GM19239 (cell line): ENCODE measurements around the gene DNAJB6.
"Not testable (repeated sequence)": the region's sequence is repeated elsewhere in the genome, so short reads cannot be mapped to it uniquely, and the experiment has no call there.

ENCODE experiments used
- DNase-seq: peaks from one replicate; pipeline ENCODE4 v3.0.0; 2011; ENCODE audit warnings: low spot score; ENCODE audit not compliant: insufficient read length
- FAIRE-seq: peaks from 2 replicates; lab custom pipeline; 2011; peaks lifted over from hg19 to GRCh38; lab: Jason Lieb, UNC

DNAJB6 gene

GRCh38 chr7:157437519-157438061, 100.8 kb downstream of the DNAJB6 start:
- no peak for DNase-seq
- FAIRE-seq, result no peak

DNA sequence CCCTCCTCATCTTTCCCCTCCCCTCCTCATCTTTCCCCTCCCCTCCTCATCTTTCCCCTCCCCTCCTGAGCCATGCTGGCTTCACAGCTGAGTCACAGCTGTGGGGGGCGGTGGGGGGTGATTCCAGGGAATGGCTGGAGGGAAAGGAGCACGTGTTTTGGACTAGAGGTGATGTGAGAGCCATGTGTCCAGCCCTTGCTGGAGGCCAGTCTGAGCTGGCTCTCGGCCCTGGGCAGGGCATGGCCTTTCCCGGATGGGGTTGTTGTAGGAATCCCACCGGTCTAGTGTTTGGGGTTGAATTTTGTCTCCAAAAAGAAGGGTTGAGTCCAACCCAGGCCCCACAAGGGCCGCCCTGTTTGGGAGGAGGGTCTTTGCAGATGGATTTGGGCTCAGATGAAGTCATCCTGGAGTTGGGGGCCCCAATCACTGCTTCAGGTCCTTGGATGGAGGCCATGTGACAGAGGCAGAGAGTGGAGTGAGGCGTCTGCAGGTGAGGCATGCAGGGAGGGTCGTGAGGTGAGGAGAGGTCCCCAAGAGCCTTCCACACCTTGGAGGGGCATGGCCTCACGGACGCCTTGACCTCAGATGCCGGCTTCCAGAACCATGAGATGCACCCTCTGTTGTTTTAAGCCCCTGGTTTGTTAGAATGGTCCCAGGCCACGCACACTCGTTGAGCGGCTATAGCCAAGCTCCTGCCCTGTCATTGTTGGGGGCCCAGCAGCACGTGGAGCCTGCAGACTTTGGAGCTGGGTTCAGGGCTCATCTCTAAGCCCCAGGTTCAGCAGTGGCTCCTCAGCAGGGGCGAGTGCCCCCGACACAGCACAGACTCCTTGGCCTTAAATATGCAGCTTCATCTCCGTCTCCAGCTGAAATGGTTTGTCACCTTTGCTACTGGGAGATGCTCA, 101.6 kb downstream of the DNAJB6 start:
- DNase-seq (no peak), FAIRE-seq (no peak)

- DNase-seq, result no peak
- FAIRE-seq, result no peak
These were observed 102.3 kb downstream of the DNAJB6 start for GRCh38 chr7:157439149-157439548.

DNA sequence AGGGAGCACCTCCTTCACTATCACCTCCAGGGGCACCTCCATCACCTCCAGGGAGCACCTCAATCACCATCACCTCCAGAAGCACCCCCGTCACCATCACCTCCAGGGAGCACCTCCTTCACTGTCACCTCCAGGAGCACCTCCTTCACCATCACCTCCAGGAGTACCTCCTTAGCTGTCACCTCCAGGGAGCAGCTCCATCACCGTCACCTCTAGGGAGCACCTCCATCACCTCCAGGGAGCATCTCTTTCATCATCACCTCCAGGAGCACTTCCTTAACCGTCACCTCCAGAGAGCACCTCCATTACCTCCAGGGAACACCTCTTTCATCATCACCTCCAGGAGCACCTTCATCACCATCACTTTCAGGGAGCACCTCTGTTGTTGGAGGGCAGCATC, 103.0 kb downstream of the DNAJB6 start:
- no peak for FAIRE-seq
- DNase-seq, result no peak

- DNase-seq (no peak), FAIRE-seq (no peak)
These were observed 103.7 kb downstream of the DNAJB6 start for GRCh38 chr7:157440346-157441022.

DNA sequence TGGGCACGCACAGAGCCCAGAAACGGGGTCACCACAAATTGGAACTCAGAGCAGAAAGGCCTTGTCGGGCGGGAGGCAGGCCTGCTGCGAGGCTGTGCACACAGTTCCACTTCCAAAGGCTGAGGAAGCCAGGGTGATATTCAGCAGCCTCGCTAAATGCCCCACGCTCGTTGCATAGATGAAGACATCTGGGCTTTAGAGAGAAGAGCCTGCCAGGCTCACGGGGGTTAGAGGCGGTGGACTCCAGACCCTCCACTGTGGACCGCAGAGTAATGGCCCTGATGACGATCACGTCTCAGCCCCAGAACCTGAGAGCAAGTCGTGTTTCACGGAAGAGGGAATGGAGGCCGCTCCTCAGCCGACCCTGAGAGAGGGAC, 104.2 kb downstream of the DNAJB6 start:
- DNase-seq (no peak), FAIRE-seq (no peak)

DNA sequence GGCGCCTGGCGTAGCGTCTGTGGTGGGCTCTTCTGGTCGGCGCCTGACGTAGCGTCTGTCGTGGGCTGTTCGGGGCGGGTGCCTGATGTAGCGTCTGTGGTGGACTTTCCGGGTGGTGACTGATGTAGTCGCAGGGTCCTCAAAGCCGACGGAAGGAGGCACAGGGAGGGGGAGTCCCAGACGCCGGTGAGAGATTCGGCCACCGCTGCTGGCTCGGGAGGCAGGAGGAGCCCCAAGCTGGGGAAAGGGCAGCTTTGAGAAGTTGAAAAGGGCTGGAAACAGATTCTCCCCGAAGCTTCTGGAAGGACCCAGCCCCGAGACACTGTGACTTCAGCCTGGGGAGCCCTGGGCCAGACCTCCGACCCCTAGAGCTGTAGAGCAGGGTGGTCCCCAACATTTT, 105.7 kb downstream of the DNAJB6 start:
- DNase-seq (no peak), FAIRE-seq (no peak)

DNA sequence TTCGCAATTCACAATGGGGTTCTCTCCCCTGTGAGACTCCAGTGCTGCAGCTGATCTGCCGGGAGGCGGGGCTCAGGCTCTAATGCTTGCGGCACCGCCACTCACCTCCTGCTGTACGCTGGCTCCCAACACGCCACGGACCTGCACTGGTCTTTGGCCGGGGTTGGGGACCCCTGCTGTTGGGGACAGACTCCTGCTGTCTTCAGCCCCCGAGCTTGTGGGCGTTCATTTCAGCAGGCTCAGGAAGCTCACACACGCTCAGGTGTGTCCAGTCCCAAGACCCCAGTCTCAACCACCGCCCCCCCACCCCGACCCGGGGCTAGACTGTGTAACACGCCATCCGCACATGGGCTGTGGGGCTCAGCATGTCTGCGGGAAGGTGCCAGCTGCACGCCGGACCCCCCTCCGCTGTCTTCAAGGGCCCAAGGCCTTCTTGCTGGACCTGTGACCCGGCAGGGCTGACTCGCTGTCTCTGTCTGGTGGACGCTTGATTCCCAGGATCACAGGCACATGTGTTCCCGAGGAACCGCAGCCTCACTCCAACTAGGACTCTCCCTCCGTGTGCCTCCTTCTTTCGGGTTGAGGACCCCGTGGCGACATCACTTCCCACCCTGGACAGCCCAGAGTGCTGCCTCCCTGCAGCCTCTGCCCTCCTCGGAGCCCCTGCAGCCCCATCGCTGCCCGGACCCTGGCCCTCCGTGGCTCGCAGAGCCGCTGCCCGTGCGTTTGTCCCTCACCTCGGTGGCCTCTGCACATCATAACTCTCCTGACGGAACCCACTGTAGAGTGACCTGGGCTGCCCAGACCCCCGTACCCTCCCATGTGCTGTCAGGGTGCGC, 106.4 kb downstream of the DNAJB6 start:
- no peak for DNase-seq
- FAIRE-seq, result no peak

DNA sequence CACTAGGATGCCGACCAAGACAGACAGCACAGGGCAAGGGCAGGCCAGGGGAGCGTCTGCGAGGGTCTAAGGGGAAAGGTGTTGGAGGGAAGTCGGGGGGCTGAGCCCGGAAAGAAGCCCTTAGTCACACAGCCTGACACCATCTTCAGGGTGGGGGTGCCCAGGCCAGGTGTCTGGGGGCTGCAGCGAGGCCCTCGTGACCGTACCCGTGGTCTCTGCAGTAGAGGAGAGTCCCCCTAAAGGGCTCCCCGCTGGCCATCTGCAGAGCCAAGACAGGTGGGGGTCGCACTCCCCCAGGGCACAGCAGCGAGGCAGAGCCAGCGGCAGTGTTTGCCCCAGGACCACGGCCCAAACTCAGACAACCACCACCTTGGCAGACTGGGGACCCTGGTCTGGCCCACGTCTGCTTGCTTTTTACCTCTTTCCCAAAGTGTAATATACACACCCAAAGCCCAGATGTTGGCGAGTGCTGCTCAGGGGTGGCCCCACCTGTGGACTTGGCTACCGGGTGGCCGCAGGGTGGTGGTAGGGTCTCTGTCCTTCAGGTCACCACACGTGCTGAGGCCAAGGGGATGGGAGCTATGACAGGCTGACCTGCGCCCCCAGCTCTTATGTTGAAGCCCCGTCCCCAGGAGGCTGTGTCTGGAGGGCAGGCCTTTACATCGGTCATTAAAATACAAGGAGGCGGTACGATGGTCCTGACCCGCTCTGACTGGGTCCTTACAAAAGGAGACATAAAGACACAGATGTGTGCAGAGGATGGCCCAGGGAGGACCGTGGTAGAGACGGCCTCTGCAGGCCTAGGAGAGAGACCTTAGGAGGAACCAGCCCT, 107.4 kb downstream of the DNAJB6 start:
- FAIRE-seq, result no peak
- no peak for DNase-seq

DNA sequence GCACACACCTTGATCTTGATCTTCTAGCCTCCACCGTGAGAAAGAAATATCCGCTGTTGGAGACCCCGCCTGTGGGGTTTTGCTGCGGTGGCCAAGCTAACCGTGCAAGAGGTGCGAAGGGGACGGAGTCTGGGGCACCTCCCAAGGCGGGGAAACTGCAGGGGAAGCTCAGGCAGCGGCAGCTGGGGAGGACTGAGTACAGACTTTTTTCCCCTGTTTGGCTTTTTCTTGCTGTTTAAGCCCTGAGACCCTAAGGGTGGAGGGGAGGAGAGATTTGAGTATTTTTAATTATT, 108.0 kb downstream of the DNAJB6 start:
- DNase-seq (no peak), FAIRE-seq (no peak)

GRCh38 chr7:157445246-157445955, 108.6 kb downstream of the DNAJB6 start:
- no peak for DNase-seq
- FAIRE-seq, result no peak

- FAIRE-seq (no peak), DNase-seq (no peak)
These were observed 109.1 kb downstream of the DNAJB6 start for GRCh38 chr7:157445956-157446295.

DNA sequence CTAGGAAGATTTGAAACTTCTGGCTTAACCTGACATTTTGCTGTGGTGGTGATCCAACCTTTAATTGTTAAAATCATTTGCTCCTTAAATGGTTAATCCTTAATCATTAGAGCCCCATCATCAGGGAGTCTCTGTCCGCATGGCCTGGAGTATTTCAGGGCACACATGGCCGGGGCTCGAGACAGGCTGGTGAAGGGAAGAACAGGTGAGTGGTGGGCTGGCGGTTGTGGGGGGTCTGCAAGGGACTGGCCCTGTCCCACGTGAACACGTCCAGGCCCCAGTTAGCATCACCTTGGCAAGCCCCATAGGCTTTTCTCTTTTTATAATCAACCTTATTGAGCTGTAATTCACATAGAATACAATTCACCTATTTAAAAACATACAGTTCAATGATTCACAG, 109.5 kb downstream of the DNAJB6 start:
- no peak for FAIRE-seq

DNA sequence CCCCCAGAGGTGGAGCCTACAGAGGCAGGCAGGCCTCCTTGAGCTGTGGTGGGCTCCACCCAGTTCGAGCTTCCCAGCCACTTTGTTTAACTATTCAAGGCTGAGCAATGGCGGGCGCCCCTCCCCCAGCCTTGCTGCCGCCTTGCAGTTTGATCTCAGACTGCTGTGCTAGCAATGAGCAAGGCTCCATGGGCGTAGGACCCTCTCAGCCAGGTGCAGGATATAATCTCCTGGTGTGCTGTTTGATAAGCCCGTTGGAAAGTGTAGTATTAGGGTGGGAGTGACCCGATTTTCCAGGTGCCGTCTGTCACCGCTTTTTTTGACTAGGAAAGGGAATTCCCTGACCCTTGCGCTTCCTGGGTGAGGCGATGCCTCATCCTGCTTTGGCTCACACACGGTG, 117.2 kb downstream of the DNAJB6 start:
- FAIRE-seq, result not testable (repeated sequence)

More for the DNA sequence above, 109.5 kb downstream of the DNAJB6 start:
- no peak for DNase-seq

GRCh38 chr7:157457355-157458253, 120.8 kb downstream of the DNAJB6 start:
- DNase-seq, result no peak
- no peak for FAIRE-seq

More for the DNA sequence above, 117.2 kb downstream of the DNAJB6 start:
- DNase-seq, result not testable (repeated sequence)

DNA sequence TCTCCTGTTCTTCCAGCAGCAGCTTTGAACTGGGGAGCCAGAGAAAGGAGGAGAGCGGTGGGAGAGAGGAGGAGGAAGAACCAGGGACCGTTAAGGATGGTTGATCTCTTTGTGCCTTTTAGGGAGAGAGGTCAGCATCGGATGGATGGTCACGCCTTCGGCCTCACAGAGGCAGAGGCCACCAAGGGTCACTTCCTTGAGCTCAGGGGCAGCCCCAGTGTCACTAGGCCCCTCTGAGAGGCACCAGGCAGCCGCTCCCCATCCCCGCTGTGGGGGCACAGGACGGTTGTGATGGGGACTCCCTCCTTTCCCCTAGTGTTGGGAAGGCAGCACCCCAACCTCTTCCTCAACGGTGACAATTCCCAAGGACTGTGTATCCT, 121.4 kb downstream of the DNAJB6 start:
- no peak for FAIRE-seq
- no peak for DNase-seq

DNA sequence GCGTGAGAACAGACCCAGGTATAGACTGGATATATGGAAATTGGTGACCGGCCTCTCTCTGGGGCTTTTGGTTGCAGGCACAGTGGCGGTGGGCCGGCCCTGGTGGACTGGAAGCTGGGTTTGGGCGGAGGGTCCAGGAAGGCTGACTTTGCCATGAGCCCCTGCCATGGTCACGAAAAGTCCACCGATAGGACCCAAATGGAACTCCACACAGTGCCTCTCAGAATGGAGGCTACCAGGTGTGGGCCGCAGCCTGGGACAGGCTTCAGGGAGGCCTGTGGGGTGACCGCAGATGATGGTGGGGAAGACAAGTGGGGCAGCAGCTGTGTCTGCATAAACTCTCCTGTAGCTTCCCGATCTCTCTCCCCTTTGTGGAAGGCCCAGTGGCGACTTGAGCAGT, 123.2 kb downstream of the DNAJB6 start:
- no peak for FAIRE-seq

GRCh38 chr7:157460721-157461120, 123.9 kb downstream of the DNAJB6 start:
- no peak for DNase-seq
- FAIRE-seq, result no peak

More for the DNA sequence above, 123.2 kb downstream of the DNAJB6 start:
- no peak for DNase-seq
